GM18499 (cell line): ENCODE results near the gene CAPZB.
"Not testable (repeated sequence)": the region's sequence is repeated elsewhere in the genome, so short reads cannot be mapped to it uniquely, and the experiment has no call there.

ENCODE experiments used
- ATAC-seq: cut with Tn5 transposase; IDR thresholded peaks from one replicate; pipeline ENCODE4 v1.9.1; 2021; ENCODE audit warnings: moderate number of reproducible peaks; ENCODE audit not compliant: insufficient read depth, unreplicated experiment

The CAPZB gene

GRCh38 chr1:19304081-19304480 is 181.3 kb downstream of the CAPZB start:
- ATAC-seq, result not testable (repeated sequence)

GRCh38 chr1:19300211-19300610 is 185.1 kb downstream of the CAPZB start:
- no peak for ATAC-seq

- ATAC-seq, result no peak
Measured at GRCh38 chr1:19294638-19295037, 190.7 kb downstream of the CAPZB start.

GRCh38 chr1:19289244-19289643 is 196.1 kb downstream of the CAPZB start:
- ATAC-seq, result no peak
